Psoas muscle (tissue), 8 donors: ENCODE results near the gene EHMT1. TPM values are rescaled to one million over a fixed set of nuclear protein-coding genes. Genes with fewer than 3 reads are reported as not detected.
A peak's percentile ranks its signal among the peaks of the same experiment; 100 is the strongest.

Source experiments
- ATAC-seq, 4 donors: fragments of 200-7000 bp; cut with Tn5 transposase; one replicate each; pipeline ENCODE4 v1.9.1; 2020; ENCODE audit warnings: moderate library complexity in 3 of 4, mild to moderate bottlenecking in 2 of 4
- DNase-seq, 2 donors: peaks; one replicate each; pipeline ENCODE4 v3.0.0-alpha.2; 2020
- H3K27ac ChIP-seq: fragments of 200-600 bp; one replicate; pipeline ENCODE4 v1.8.0; 2022
- H3K27me3 ChIP-seq, 3 donors: fragments of 200-600 bp in 1 of 3; one replicate each; pipeline versions ENCODE4 v1.6.1 to v1.8.0; 2013 to 2022; ENCODE audit warnings: low read length in 2 of 3, mild to moderate bottlenecking in 2 of 3, moderate library complexity in 1 of 3; ENCODE audit not compliant: insufficient read depth in 3 of 3
- H3K36me3 ChIP-seq, 2 donors: fragments of 200-600 bp in 1 of 2; one replicate each; pipeline versions ENCODE4 v1.6.1 to v1.8.0; 2013 to 2022; ENCODE audit warnings: low read depth in 1 of 2, mild to moderate bottlenecking in 1 of 2, moderate library complexity in 1 of 2; ENCODE audit not compliant: insufficient read depth in 1 of 2
- H3K4me1 ChIP-seq: fragments of 200-600 bp; one replicate; pipeline ENCODE4 v1.8.0; 2022
- H3K4me3 ChIP-seq: fragments of 200-600 bp; one replicate; pipeline ENCODE4 v1.8.0; 2022; ENCODE audit warnings: mild to moderate bottlenecking
- H3K9me3 ChIP-seq: fragments of 200-600 bp; one replicate; pipeline ENCODE4 v1.8.0; 2022
- CTCF ChIP-seq: fragments of 200-600 bp; IDR thresholded peaks from one replicate; pipeline ENCODE4 v1.8.0; 2022; ENCODE audit warnings: antibody characterized with exemption
- WGBS, 3 donors: extraction: QIAGEN DNeasy Blood & Tissue Kit; methylation state at CpG; one replicate each; pipeline versions ENCODE4 v1.1.6 to v1.1.7; 2013; 5-methylcytosine and 5-hydroxymethylcytosine counted together
- intact Hi-C, 2 donors: fragments of 100-400 bp; cut with DNase I; formaldehyde crosslinking; loops; one replicate each; pipeline versions ENCODE4 v1.11.0 to v1.14.2; 2022
- polyA plus RNA-seq, 3 donors: library from polyadenylated mRNA; stranded (reverse); fragments of 200-250 nt; gene quantifications; one replicate each; pipeline ENCODE4 v1.2.3, GENCODE V29; 2013
- total RNA-seq, 4 donors: library from RNA; stranded (reverse); fragmentation: NEBNext Ultra II Directional in 2 of 4; extraction: Animal tissue kit (Norgen Biotek cat#: 25700) in 2 of 4; gene quantifications; one replicate each; pipeline versions ENCODE4 v1.2.1 to v1.2.4, GENCODE V29; 2021 to 2023
- donor health status: healthy with polysubstance abuse.
- donor health status: DM: no; HTN: no; CAD: no; lungs with moderate emphysema.
- donor health status: Bipolar disorder and iron deficiency.
- donor health status: healthy.
- donor health status: DM: yes; HTN: yes; CAD: no.
- donor health status: DM: no; HTN: no; CAD: no.
- donor health status: DM: no; HTN: no; CAD: no.
- donor health status: DM: yes; HTN: yes; CAD: no.

Gene EHMT1
- total and polyA plus RNA-seq, 7 donors: 29.0 to 49.6 (median 31.2) TPM

- H3K4me1 ChIP-seq: no peaks in the 10 kb centered on the region
- no peak overlapping the region for H3K27ac ChIP-seq
- no peak for DNase-seq
- 90 to 94% (median 94%) methylated on average over 4 of the region's 4 CpGs for WGBS, 3 donors
- no peaks in the 10 kb centered on the region for H3K36me3 ChIP-seq
- H3K9me3 ChIP-seq: no peaks in the 10 kb centered on the region
- intact Hi-C loops: no loop called here
- no peak for ATAC-seq
- no peaks in the 10 kb centered on the region for H3K27me3 ChIP-seq
- TF ChIP-seq CTCF: no peak
- no peak overlapping the region for H3K4me3 ChIP-seq
Measured at GRCh38 chr9:137700911-137701310, 82.1 kb downstream of the EHMT1 start.

GRCh38 chr9:137702615-137703379 lies 84.0 kb downstream of the EHMT1 start:
- Histone ChIP-seq H3K4me3 (no peak overlapping the region), H3K4me1 (peaks cover 8% of the 10 kb centered on the region), H3K27me3 (no peaks in the 10 kb centered on the region), H3K36me3 (no peaks in the 10 kb centered on the region), H3K27ac (no peak overlapping the region), H3K9me3 (no peaks in the 10 kb centered on the region)
- WGBS, 3 donors: 85 to 99% (median 90%) methylated on average over 7 of the region's 7 CpGs
- ATAC-seq (no peak), DNase-seq (no peak)
- intact Hi-C loops: no loop called here
- TF ChIP-seq CTCF: no peak

GRCh38 chr9:137703842-137704508 lies 85.2 kb downstream of the EHMT1 start:
- Histone ChIP-seq H3K4me3 (no peak overlapping the region), H3K9me3 (no peaks in the 10 kb centered on the region), H3K36me3 (no peaks in the 10 kb centered on the region), H3K4me1 (peaks cover 13% of the 10 kb centered on the region), H3K27ac (no peak overlapping the region), H3K27me3 (no peaks in the 10 kb centered on the region)
- WGBS, 3 donors: 92 to 96% (median 93%) methylated on average over 6 of the region's 6 CpGs
- ATAC-seq (no peak), DNase-seq (no peak)
- intact Hi-C loops: no loop called here
- no peak for TF ChIP-seq CTCF

GRCh38 chr9:137705443-137705863 lies 86.6 kb downstream of the EHMT1 start:
- H3K4me3 ChIP-seq: no peak overlapping the region
- no peak overlapping the region for H3K27ac ChIP-seq
- DNase-seq (no peak), ATAC-seq (peak in 1 of 4 donors; percentile 9)
- no peaks in the 10 kb centered on the region for H3K27me3 ChIP-seq
- no peaks in the 10 kb centered on the region for H3K9me3 ChIP-seq
- H3K4me1 ChIP-seq: peaks cover 16% of the 10 kb centered on the region
- H3K36me3 ChIP-seq: no peaks in the 10 kb centered on the region
- intact Hi-C loops: no loop called here
- no peak for TF ChIP-seq CTCF
- 85 to 89% (median 85%) methylated on average over 8 of the region's 8 CpGs for WGBS, 3 donors
